ENCODE results near the gene SEMA4G.
A peak's percentile ranks its signal among the peaks of the same experiment; 100 is the strongest.

The SEMA4G gene, protein sequence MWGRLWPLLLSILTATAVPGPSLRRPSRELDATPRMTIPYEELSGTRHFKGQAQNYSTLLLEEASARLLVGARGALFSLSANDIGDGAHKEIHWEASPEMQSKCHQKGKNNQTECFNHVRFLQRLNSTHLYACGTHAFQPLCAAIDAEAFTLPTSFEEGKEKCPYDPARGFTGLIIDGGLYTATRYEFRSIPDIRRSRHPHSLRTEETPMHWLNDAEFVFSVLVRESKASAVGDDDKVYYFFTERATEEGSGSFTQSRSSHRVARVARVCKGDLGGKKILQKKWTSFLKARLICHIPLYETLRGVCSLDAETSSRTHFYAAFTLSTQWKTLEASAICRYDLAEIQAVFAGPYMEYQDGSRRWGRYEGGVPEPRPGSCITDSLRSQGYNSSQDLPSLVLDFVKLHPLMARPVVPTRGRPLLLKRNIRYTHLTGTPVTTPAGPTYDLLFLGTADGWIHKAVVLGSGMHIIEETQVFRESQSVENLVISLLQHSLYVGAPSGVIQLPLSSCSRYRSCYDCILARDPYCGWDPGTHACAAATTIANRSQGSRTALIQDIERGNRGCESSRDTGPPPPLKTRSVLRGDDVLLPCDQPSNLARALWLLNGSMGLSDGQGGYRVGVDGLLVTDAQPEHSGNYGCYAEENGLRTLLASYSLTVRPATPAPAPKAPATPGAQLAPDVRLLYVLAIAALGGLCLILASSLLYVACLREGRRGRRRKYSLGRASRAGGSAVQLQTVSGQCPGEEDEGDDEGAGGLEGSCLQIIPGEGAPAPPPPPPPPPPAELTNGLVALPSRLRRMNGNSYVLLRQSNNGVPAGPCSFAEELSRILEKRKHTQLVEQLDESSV

GRCh38 chr10:100969187-100970075 lies at the start of gene SEMA4G:
Gene SEMA4G (plus strand): TSS chr10:100969504. CDS start chr10:100972913, 3,409 bp downstream.
- TF ChIP-seq EZH2phosphoT487 (IDR thresholded peaks at IDR 0.05; ENCODE audit: borderline replicate concordance), result no peak
- TF ChIP-seq, protein P1, sequence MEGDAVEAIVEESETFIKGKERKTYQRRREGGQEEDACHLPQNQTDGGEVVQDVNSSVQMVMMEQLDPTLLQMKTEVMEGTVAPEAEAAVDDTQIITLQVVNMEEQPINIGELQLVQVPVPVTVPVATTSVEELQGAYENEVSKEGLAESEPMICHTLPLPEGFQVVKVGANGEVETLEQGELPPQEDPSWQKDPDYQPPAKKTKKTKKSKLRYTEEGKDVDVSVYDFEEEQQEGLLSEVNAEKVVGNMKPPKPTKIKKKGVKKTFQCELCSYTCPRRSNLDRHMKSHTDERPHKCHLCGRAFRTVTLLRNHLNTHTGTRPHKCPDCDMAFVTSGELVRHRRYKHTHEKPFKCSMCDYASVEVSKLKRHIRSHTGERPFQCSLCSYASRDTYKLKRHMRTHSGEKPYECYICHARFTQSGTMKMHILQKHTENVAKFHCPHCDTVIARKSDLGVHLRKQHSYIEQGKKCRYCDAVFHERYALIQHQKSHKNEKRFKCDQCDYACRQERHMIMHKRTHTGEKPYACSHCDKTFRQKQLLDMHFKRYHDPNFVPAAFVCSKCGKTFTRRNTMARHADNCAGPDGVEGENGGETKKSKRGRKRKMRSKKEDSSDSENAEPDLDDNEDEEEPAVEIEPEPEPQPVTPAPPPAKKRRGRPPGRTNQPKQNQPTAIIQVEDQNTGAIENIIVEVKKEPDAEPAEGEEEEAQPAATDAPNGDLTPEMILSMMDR (conservative IDR thresholded peaks at IDR 0.05; ENCODE audit: low read length), result peak; percentile 69
- peaks cover 5% of the 10 kb centered on the region; the same call in 1 of the 2 replicates for H3K36me3 ChIP-seq (ENCODE audit: insufficient read depth, low read length)
- no peaks in the 10 kb centered on the region for H3K79me2 ChIP-seq (ENCODE audit: insufficient read depth, low read length)
- peak within 1 kb of the TSS; percentile 28 for H3K4me3 ChIP-seq (ENCODE audit: low read length, poor library complexity, severe bottlenecking)
- no peaks in the 10 kb centered on the region for H3K9me2 ChIP-seq (replicated peaks; ENCODE audit: low read depth, low read length)
- no peaks in the 10 kb centered on the region for H3K9me3 ChIP-seq (ENCODE audit: insufficient read depth, low read depth, low read length)
- H3K4me1 ChIP-seq (ENCODE audit: insufficient read depth, low read length, poor library complexity, severe bottlenecking), result peaks cover 3% of the 10 kb centered on the region
- no peaks in the 10 kb centered on the region for H3F3A ChIP-seq (ENCODE audit: low read depth)
- H3K9ac ChIP-seq (ENCODE audit: low read depth, low read length, poor library complexity, severe bottlenecking), result no peak within 1 kb of the TSS
- H2AFZ ChIP-seq (ENCODE audit: low read length), result no peak within 1 kb of the TSS
- peak within 1 kb of the TSS; percentile 49 for H3K4me2 ChIP-seq (ENCODE audit: low read depth, low read length, poor library complexity, severe bottlenecking)
- H4K20me1 ChIP-seq (ENCODE audit: insufficient read depth, low read length, poor library complexity, severe bottlenecking), result no peaks in the 10 kb centered on the region
- no peaks in the 10 kb centered on the region for H3K27me3 ChIP-seq (ENCODE audit: insufficient read depth, low read length, poor library complexity, severe bottlenecking)

DNA sequence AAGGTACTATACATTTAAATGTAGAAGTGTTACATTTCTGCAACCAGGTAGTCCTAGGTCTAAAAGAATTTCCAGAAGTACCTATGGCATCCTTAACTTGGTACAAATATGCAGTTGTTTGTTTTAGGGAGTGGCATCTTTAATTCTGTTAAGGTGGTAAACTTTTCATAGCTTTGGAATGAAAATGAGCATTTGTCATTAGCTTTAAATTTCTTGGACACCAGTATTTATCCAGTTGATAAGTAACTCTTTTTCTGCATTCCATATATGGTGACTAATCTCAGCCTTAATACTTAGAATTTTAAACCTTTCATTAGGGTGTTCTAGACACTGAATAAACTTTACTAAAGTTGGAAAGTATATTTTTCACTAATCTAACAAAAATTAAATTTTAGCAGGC lies 45.7 kb upstream of the SEMA4G start:
- Histone ChIP-seq H3K27me3 (ENCODE audit: insufficient read depth, low read length, poor library complexity, severe bottlenecking) (no peaks in the 10 kb centered on the region), H3K36me3 (ENCODE audit: insufficient read depth, low read length) (peaks cover 58% of the 10 kb centered on the region), H3K79me2 (ENCODE audit: insufficient read depth, low read length) (peaks cover 28% of the 10 kb centered on the region)

More for the DNA sequence above, 45.7 kb upstream of the SEMA4G start:
- Histone ChIP-seq H3K4me3 (ENCODE audit: low read length, poor library complexity, severe bottlenecking) (no peak overlapping the region), H3K9me3 (ENCODE audit: insufficient read depth, low read depth, low read length) (no peaks in the 10 kb centered on the region), H4K20me1 (ENCODE audit: insufficient read depth, low read length, poor library complexity, severe bottlenecking) (peaks cover 9% of the 10 kb centered on the region), H3K4me2 (ENCODE audit: low read depth, low read length, poor library complexity, severe bottlenecking) (no peak overlapping the region), H3K9me2 (replicated peaks; ENCODE audit: low read depth, low read length) (no peaks in the 10 kb centered on the region), H3K4me1 (ENCODE audit: insufficient read depth, low read length, poor library complexity, severe bottlenecking) (peaks cover 19% of the 10 kb centered on the region), H3F3A (ENCODE audit: low read depth) (no peaks in the 10 kb centered on the region), H3K9ac (ENCODE audit: low read depth, low read length, poor library complexity, severe bottlenecking) (no peak overlapping the region), H2AFZ (ENCODE audit: low read length) (no peak overlapping the region)
- TF ChIP-seq, protein P1 (conservative IDR thresholded peaks at IDR 0.05; ENCODE audit: low read length), result no peak
- no peak for TF ChIP-seq EZH2phosphoT487 (IDR thresholded peaks at IDR 0.05; ENCODE audit: borderline replicate concordance)
